Kidney tubule cell (primary cell): Measurements from ENCODE around the gene ANO2.

Source experiments
- DNase-seq: peaks from one replicate; pipeline ENCODE4 v3.0.0-alpha.2; 2018; ENCODE audit warnings: low spot score

Gene ANO2

GRCh38 chr12:5945071-5946008 lies at the start of gene ANO2:
Gene ANO2 (minus strand): TSS chr12:5945259. CDS start chr12:5945217, 42 bp downstream.
- DNase-seq, result peak; percentile 14

DNA sequence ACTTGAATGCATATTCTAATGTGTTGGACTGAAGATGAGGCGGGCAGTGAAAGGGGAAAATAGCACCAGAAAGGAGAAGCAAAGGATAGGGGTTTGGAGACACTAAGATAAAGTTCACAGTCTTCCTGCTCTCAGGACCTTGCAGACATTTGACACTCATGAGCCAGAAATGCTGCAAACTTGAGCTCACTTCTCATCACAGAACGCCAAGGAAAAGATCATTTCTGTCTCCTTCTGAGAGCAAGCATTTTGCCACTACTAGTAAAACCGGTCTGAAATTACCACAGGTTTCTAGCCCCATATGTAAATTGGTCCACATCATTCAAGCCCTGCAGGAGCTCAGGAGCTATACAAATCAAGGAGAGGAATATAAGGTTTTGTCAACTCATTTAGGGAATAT lies 44.6 kb upstream of the ANO2 start:
- no peak for DNase-seq

- peak; percentile 70 for DNase-seq
Measured at GRCh38 chr12:5988659-5989116, 43.6 kb upstream of the ANO2 start.

- DNase-seq, result no peak
Measured at GRCh38 chr12:5988088-5988487, 43.0 kb upstream of the ANO2 start.

GRCh38 chr12:5987573-5987972 lies 42.5 kb upstream of the ANO2 start:
- DNase-seq, result no peak

DNA sequence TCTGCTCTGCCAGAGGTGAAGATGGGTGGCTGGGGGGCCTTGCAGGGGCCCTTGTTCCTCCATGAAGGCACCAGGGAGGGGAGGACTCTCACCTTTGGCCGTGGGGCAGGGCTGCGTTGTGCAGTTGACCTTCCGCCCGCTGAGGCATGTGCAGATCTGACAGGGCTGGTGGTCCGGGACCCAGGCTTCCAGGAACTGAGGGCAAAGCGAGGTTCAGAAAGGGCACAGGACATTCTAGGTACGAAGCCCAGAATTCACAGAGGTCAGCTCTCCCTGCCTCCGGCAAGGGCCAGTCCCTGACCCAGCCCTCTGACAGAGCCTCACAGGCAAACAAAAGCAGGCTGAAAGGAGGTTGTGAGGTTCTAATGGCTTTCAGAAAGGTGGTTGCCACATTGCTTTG lies 40.4 kb upstream of the ANO2 start:
- DNase-seq, result no peak

GRCh38 chr12:5984873-5985272 lies 39.8 kb upstream of the ANO2 start:
- DNase-seq, result no peak

GRCh38 chr12:5982106-5982505 lies 37.0 kb upstream of the ANO2 start:
- no peak for DNase-seq

GRCh38 chr12:5977556-5977955 lies 32.5 kb upstream of the ANO2 start:
- no peak for DNase-seq

- no peak for DNase-seq
Measured at GRCh38 chr12:5976711-5977110, 31.7 kb upstream of the ANO2 start.

- DNase-seq, result no peak
Measured at GRCh38 chr12:5976196-5976595, 31.1 kb upstream of the ANO2 start.

GRCh38 chr12:5973461-5974115 lies 28.5 kb upstream of the ANO2 start:
- no peak for DNase-seq

GRCh38 chr12:5972387-5972786 lies 27.3 kb upstream of the ANO2 start:
- DNase-seq, result no peak

- DNase-seq, result no peak
Measured at GRCh38 chr12:5971194-5971850, 26.3 kb upstream of the ANO2 start.

DNA sequence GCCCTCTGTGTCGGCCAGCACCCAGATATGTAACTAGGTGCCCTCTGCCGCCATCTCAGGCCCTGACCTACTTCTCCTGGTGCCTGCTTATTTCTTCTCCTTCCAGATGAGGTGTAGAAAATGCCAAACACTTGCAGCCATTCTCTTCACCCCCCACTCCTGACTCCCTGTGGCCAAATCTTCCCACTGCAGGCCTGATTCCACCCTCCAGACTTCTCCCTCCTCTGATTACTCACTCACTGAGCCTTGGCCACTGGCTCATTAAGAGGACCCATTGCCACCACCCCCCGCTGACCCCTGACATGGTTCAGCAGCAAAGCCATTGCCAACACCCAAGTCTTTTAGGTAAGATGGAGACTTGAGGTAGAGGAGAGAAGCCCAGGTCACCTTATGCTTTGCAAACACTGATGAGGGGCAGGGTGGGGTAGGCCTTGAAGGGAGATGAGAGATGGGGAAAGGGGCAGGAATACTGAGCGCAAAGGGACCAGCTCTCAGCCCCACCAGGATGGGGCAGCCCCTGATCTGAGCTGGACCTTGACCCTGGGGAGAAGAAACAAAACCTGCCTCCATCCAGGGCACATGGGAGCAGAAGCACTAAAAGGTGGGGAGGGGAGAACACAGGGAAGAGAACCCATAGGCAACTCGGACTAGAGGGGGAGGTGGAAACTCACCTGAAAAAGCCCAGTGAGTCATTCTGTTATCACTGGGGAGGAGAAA lies 25.1 kb upstream of the ANO2 start:
- DNase-seq, result no peak

DNA sequence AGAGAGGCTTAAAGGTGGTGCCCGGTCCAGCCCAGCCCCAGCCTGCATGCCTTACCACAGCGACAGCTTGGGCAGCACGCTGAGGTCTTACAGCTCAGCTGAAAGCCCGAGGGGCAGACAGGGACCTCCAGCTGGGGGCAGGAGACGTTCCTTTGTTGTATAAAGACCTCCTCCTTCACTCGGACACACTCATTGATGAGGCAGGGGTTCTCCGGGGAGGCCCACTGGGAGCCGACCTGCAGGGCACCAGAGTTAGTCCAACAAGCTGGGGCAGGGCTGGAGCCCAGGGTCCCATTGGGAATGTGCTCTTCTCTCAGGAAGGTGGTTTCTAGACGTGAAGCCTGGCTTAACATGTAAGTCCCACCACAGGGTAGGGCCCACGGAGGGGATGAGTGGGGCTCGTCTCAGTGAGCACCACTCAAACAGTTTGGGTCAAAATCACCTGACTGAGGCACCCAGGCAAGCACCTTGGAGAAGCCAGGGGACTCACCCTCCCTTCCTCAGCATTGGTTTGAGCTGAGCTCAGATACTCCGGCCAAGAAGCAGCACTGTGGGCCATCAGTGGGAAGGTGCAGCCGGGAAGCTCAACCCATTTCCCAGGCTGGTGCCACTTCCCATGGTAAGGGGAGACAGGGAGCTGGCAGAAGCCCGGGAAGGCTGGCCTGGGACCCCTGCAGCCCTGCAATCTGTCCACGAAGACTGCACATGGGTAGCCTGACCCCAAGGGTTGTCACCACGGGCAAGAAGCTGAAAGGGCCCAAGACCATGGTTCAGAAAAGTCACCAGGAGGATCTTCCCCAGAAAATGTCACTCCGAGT lies 24.3 kb upstream of the ANO2 start:
- DNase-seq, result no peak

DNA sequence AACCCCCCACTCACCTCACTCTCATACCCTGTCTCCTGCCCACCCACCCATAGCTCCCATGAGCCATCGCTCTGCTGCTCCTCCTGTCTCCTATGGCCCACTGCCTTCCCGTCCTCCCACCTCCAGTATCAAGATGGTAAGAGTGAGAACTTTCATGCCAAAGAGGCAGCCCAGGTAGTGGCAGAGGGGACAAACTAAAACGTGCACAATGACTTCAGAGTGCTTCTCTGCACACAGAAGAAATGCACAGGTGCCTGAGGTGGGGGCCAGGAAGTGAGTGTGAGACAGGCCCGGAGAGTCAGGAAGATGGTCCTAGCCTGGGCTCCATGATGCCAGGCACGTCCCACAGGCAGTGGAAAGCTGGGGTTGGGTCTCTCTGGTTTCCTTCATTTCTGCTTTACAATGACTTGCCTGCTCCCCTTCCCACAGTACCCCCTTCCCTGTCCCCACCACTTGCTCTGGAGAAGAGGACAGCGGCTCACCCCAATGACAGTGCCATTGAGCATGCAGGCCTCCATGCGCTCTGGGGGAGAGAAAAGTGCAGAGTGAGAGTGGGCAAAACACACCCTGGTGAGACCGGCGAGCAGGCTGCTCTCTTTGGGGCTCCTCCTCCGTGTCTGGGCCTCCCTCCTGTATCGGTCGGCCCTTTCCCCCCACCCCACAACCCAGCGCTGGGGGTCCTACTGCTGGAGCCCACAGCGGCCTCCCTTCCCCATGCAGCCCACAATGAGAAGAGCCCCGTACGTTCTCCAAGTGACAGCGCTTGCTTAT lies 22.8 kb upstream of the ANO2 start:
- no peak for DNase-seq

DNA sequence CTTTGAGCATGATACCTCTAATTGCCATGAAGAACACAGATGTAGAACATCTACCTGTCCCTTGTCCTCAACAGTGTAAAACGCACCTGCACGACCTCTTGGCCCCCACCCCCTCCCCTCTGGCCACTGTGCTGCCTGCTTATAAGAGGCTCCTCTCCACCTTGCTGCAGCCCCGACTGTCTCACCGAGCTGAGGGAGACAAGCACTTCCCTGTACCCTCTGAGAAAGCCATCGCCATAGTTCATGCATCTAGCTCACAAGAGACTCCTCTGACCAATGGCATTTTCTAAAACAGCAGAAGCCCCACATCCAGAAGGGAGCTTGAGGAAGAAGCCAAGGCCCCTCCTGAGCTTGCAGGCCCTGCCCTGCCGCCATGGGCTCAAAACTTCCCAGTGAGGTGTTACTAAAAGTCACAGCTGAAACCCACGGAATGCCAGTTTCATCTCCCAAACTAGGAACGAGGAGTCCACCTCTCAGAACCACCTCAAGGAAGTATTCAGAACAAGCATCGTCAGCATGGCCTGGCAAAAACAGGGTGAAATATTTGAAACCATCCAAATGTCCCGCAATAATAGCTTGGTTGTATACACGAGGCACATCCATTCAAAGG lies 21.5 kb upstream of the ANO2 start:
- no peak for DNase-seq

DNA sequence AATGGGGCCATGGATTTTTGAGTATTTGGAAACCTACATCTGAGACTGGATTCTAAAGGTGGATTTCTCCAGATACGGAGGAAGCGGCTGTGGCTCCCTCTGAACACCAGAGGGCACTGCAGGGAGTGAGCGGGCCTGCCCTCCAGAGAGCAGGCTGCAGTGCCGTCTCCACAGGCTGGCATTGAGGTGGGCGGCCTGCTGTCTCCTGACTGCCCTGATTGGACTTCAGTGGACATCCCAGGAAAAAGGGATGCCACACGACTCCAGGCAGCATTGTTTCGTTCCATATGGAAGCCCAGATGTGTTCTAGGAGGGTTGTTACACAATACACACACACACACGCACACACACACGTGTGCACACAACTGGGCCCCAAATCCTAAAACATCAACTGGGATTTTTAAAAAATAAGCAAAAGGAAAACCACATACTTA lies 20.9 kb upstream of the ANO2 start:
- DNase-seq, result peak; percentile 59
